ENCODE data around the gene DRD3. TPM values are rescaled to one million over a fixed set of nuclear protein-coding genes. Genes with fewer than 3 reads are reported as not detected.
A peak's percentile ranks its signal among the peaks of the same experiment; 100 is the strongest.

Gene DRD3
- total and polyA plus RNA-seq, 7 donors, result not detected

GRCh38 chr3:114157321-114157720, 21.5 kb downstream of the DRD3 start:
- intact Hi-C loops (cut with DNase I), result loop anchor here (10.0 kb wide), 2 partner anchors 427 to 1007 kb away; no protein-coding TSS in a partner anchor
- DNase-seq, result no peak
- TF ChIP-seq POLR2A (IDR thresholded peaks at IDR 0.05) (no peak), POLR2AphosphoS5 (IDR thresholded peaks at IDR 0.05) (no peak), EP300 (IDR thresholded peaks at IDR 0.05) (no peak), CTCF (IDR thresholded peaks at IDR 0.05) (no peak)
- no peak overlapping the region for H3K27ac ChIP-seq
- H3K36me3 ChIP-seq, result no peaks in the 10 kb centered on the region
- no peak overlapping the region for H3K4me3 ChIP-seq
- H3K27me3 ChIP-seq, result no peaks in the 10 kb centered on the region
- WGBS, 2 donors, result 90 to 100% methylated on average over 1 of the region's 1 CpG
- H3K4me1 ChIP-seq, result peaks cover 0 to 6% (median 3%) of the 10 kb centered on the region in 4 donors
- H3K9me3 ChIP-seq, result no peaks in the 10 kb centered on the region

GRCh38 chr3:114155370-114155821, 23.5 kb downstream of the DRD3 start:
- no peaks in the 10 kb centered on the region for H3K27me3 ChIP-seq
- no peak overlapping the region for H3K4me3 ChIP-seq
- H3K27ac ChIP-seq, result no peak overlapping the region
- intact Hi-C loops (cut with DNase I), result loop anchor here (10.0 kb wide), 2 partner anchors 429 to 1009 kb away; no protein-coding TSS in a partner anchor
- H3K36me3 ChIP-seq, result no peaks in the 10 kb centered on the region
- H3K4me1 ChIP-seq, result peaks cover 0 to 6% (median 3%) of the 10 kb centered on the region in 4 donors
- WGBS, 2 donors, result 55 to 76% methylated on average over 9 of the region's 9 CpGs
- H3K9me3 ChIP-seq, result no peaks in the 10 kb centered on the region
- DNase-seq, result no peak
- no peak for TF ChIP-seq POLR2AphosphoS5 (IDR thresholded peaks at IDR 0.05)
- no peak for TF ChIP-seq EP300 (IDR thresholded peaks at IDR 0.05)
- no peak for TF ChIP-seq CTCF (IDR thresholded peaks at IDR 0.05)
- TF ChIP-seq POLR2A (IDR thresholded peaks at IDR 0.05), result no peak

GRCh38 chr3:114154321-114154821, 24.5 kb downstream of the DRD3 start:
- no peak for DNase-seq
- H3K4me1 ChIP-seq, result peaks cover 0 to 6% (median 3%) of the 10 kb centered on the region in 4 donors
- no peaks in the 10 kb centered on the region for H3K9me3 ChIP-seq
- 72 to 79% methylated on average over 6 of the region's 6 CpGs for WGBS, 2 donors
- H3K36me3 ChIP-seq, result no peaks in the 10 kb centered on the region
- H3K4me3 ChIP-seq, result no peak overlapping the region
- TF ChIP-seq POLR2AphosphoS5 (IDR thresholded peaks at IDR 0.05) (no peak), CTCF (IDR thresholded peaks at IDR 0.05) (no peak), POLR2A (IDR thresholded peaks at IDR 0.05) (no peak), EP300 (IDR thresholded peaks at IDR 0.05) (no peak)
- intact Hi-C loops (cut with DNase I), result loop anchor here (10.0 kb wide), 2 partner anchors 430 to 1010 kb away; no protein-coding TSS in a partner anchor
- no peaks in the 10 kb centered on the region for H3K27me3 ChIP-seq
- no peak overlapping the region for H3K27ac ChIP-seq

- no peaks in the 10 kb centered on the region for H3K9me3 ChIP-seq
- H3K4me1 ChIP-seq, result peaks cover 0 to 6% (median 3%) of the 10 kb centered on the region in 4 donors
- no peaks in the 10 kb centered on the region for H3K36me3 ChIP-seq
- intact Hi-C loops (cut with DNase I), result loop anchor here (10.0 kb wide), 2 partner anchors 432 to 1012 kb away; no protein-coding TSS in a partner anchor
- peak overlapping the region; percentile 22 to 61 (median 50) for H3K4me3 ChIP-seq
- TF ChIP-seq CTCF (IDR thresholded peaks at IDR 0.05) (peak; percentile 40 to 86 (median 78)), POLR2A (IDR thresholded peaks at IDR 0.05) (no peak), EP300 (IDR thresholded peaks at IDR 0.05) (no peak), POLR2AphosphoS5 (IDR thresholded peaks at IDR 0.05) (peak in 3 of 4 donors; percentile 12 to 47 (median 19))
- WGBS, 2 donors, result 2 to 7% methylated on average over 35 of the region's 35 CpGs
- H3K27ac ChIP-seq, result peak overlapping the region in 2 of 4 donors; percentile 16 to 64
- DNase-seq, result peak; percentile 86
- no peaks in the 10 kb centered on the region for H3K27me3 ChIP-seq
Measured at GRCh38 chr3:114152519-114153151, 26.2 kb downstream of the DRD3 start.
